ENCODE measurements around the gene TPX2. TPM values are rescaled to one million over a fixed set of nuclear protein-coding genes. Genes with fewer than 3 reads are reported as not detected.

Gene TPX2
- total and polyA plus RNA-seq, 7 experiments from 2014 or later, result 0.09 to 84.3 (median 0.30) TPM; not detected in 1

GRCh38 chr20:31849306-31849930 is 110.3 kb downstream of the TPX2 start:
- peaks cover 0 to 4% (median 0%) of the 10 kb centered on the region in 5 donors for H3K36me3 Mint-ChIP-seq
- no peak overlapping the region for H3K27ac ChIP-seq (ENCODE audit: low read depth, low read length)
- H3K27me3 ChIP-seq (ENCODE audit: control insufficient read depth in 2 of 2, insufficient read depth in 2 of 2, low read length in 2 of 2), result no peaks in the 10 kb centered on the region
- H3K4me1 Mint-ChIP-seq, result no peaks in the 10 kb centered on the region
- no peak overlapping the region for H3K27ac Mint-ChIP-seq
- no peaks in the 10 kb centered on the region for H3K4me1 ChIP-seq (ENCODE audit: control insufficient read depth in 2 of 2, insufficient read depth in 2 of 2, low read length in 2 of 2)
- CTCF ChIA-PET, result no interaction called here
- DNase-seq, result no peak
- H3K36me3 ChIP-seq (ENCODE audit: control insufficient read depth in 2 of 3, insufficient read depth in 3 of 3, low read length in 3 of 3), result no peaks in the 10 kb centered on the region
- no peak for ATAC-seq
- H3K4me3 Mint-ChIP-seq, result no peak overlapping the region
- H3K27me3 Mint-ChIP-seq, result peaks cover 15 to 32% (median 18%) of the 10 kb centered on the region in 5 donors
- POLR2A ChIA-PET, result no interaction called here
- no peaks in the 10 kb centered on the region for H3K9me3 ChIP-seq (ENCODE audit: control insufficient read depth in 2 of 3, low read length in 3 of 3)
- H3K9me3 Mint-ChIP-seq, result peaks cover 0 to 2% (median 0%) of the 10 kb centered on the region in 11 donors
- no peak overlapping the region for H3K4me3 ChIP-seq (ENCODE audit: low read length)
- intact Hi-C loops (cut with micrococcal nuclease), result no loop called here

Other genes with a start within 250 kb of the TPX2 start
- 100 to 1,000 TPM; 102 to 197 (median 133) TPM for gene HM13, start 224.8 kb upstream of the TPX2 start, total RNA-seq
- 100 to 1,000 TPM; 109 to 140 TPM for gene HM13, start 224.8 kb upstream of the TPX2 start, polyA plus RNA-seq
- gene ID1, start 134.0 kb upstream of the TPX2 start, total RNA-seq, result 10 to 100 TPM in 1 of 5 experiments, 1 to 10 TPM in 1, under 1 TPM in 3; 0.41 to 16.9 (median 0.62) TPM
- gene ID1, start 134.0 kb upstream of the TPX2 start, polyA plus RNA-seq, result not detected
- gene COX4I2, start 101.4 kb upstream of the TPX2 start, total RNA-seq, result not detected
- gene COX4I2, start 101.4 kb upstream of the TPX2 start, polyA plus RNA-seq, result not detected
- 100 to 1,000 TPM in 1 of 5 experiments, 10 to 100 TPM in 4; 15.0 to 111 (median 19.4) TPM for gene BCL2L1, start 16.4 kb upstream of the TPX2 start, total RNA-seq
- 10 to 100 TPM; 11.5 to 12.7 TPM for gene BCL2L1, start 16.4 kb upstream of the TPX2 start, polyA plus RNA-seq
- under 1 TPM in 1 of 5 experiments, not detected in 4; 0.58 TPM for gene MYLK2, start 80.1 kb downstream of the TPX2 start, total RNA-seq
- not detected for gene MYLK2, start 80.1 kb downstream of the TPX2 start, polyA plus RNA-seq
- gene FOXS1, start 106.3 kb downstream of the TPX2 start, total RNA-seq, result not detected
- gene FOXS1, start 106.3 kb downstream of the TPX2 start, polyA plus RNA-seq, result not detected
- gene DUSP15, start 131.2 kb downstream of the TPX2 start, total RNA-seq, result not detected
- not detected for gene DUSP15, start 131.2 kb downstream of the TPX2 start, polyA plus RNA-seq
- not detected for gene TTLL9, start 131.3 kb downstream of the TPX2 start, total RNA-seq
- gene TTLL9, start 131.3 kb downstream of the TPX2 start, polyA plus RNA-seq, result not detected
- 10 to 100 TPM in 3 of 5 experiments, 1 to 10 TPM in 2; 7.5 to 13.6 (median 11.4) TPM for gene PDRG1, start 212.8 kb downstream of the TPX2 start, total RNA-seq
- gene PDRG1, start 212.8 kb downstream of the TPX2 start, polyA plus RNA-seq, result 10 to 100 TPM; 13.8 to 25.0 TPM
- gene XKR7, start 228.9 kb downstream of the TPX2 start, total RNA-seq, result under 1 TPM in 1 of 5 experiments, not detected in 4; 0.05 TPM
- not detected for gene XKR7, start 228.9 kb downstream of the TPX2 start, polyA plus RNA-seq